ENCODE measurements around the gene ELMOD1. TPM values are rescaled to one million over a fixed set of nuclear protein-coding genes. Genes with fewer than 3 reads are reported as not detected.

The ELMOD1 gene
- total and polyA plus RNA-seq, 2 experiments from 2014 or later = 3.1 TPM

- H3K79me2 ChIP-seq = no peaks in the 10 kb centered on the region
- no peaks in the 10 kb centered on the region for H3K9me3 ChIP-seq (ENCODE audit: low read depth)
- H3K27me3 ChIP-seq = no peaks in the 10 kb centered on the region
- no peak overlapping the region for H3K4me3 ChIP-seq
- H4K20me1 ChIP-seq (ENCODE audit: insufficient read depth, poor library complexity, severe bottlenecking) = no peaks in the 10 kb centered on the region
- peak overlapping the region; percentile 66 for H3K4me2 ChIP-seq
- peak; percentile 86 for DNase-seq (ENCODE audit: low spot score)
- no peaks in the 10 kb centered on the region for H3K36me3 ChIP-seq (replicated peaks; ENCODE audit: insufficient read depth, low read depth)
- no peak overlapping the region for H2AFZ ChIP-seq
- no peaks in the 10 kb centered on the region for H3K9me2 ChIP-seq (replicated peaks; ENCODE audit: insufficient read depth)
- H3K27ac ChIP-seq = no peak overlapping the region
- no peaks in the 10 kb centered on the region for H3K4me1 ChIP-seq (ENCODE audit: insufficient read depth)
- WGBS (ENCODE audit: low lambda C conversion rate, missing lambda C conversion rate) = 51% methylated on average over 11 of the region's 11 CpGs
- TF ChIP-seq EZH2 (IDR thresholded peaks at IDR 0.05; ENCODE audit: borderline replicate concordance) (no peak), EZH2phosphoT487 (IDR thresholded peaks at IDR 0.05; ENCODE audit: low read depth, severe bottlenecking, unreplicated experiment) (no peak)
- TF ChIP-seq, protein P1, sequence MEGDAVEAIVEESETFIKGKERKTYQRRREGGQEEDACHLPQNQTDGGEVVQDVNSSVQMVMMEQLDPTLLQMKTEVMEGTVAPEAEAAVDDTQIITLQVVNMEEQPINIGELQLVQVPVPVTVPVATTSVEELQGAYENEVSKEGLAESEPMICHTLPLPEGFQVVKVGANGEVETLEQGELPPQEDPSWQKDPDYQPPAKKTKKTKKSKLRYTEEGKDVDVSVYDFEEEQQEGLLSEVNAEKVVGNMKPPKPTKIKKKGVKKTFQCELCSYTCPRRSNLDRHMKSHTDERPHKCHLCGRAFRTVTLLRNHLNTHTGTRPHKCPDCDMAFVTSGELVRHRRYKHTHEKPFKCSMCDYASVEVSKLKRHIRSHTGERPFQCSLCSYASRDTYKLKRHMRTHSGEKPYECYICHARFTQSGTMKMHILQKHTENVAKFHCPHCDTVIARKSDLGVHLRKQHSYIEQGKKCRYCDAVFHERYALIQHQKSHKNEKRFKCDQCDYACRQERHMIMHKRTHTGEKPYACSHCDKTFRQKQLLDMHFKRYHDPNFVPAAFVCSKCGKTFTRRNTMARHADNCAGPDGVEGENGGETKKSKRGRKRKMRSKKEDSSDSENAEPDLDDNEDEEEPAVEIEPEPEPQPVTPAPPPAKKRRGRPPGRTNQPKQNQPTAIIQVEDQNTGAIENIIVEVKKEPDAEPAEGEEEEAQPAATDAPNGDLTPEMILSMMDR (IDR thresholded peaks at IDR 0.05; ENCODE audit: poor library complexity) = peak; percentile 83
These were observed 98.6 kb downstream of the ELMOD1 start for GRCh38 chr11:107689317-107690202.

DNA sequence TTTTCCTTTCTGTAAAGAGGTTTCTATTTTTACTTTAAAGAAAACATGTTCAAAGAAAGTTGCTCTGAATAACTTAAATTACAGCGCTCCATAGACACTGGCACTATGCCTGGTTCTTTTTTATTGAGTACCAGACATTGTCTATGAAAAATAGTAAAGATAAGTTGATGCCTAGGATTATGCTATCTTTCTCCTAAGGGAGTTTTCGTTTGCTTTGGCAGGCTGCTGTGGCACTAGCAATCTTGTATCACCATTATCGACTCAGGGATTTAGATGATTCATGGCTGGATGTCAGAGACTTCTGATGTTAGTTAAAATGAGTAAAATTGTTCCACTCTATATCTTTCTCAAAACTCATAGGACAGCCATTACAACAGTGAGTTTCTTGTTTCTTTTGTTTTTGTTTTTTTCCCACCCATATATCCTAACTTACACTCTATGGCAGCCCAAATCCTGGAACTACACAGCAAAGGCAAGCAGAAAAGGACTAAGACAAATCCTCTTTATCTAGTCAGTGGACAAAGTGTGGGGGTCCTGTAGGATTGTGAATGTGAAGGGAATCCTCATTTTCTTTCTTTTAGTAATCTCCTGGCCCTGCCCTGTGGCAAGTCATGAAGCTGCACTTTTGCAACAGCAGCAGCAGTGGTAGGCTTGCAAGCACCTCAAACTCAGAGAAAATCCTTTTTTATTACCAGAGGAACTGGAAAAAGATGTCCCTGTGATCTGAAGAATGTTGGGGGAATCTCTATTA is 100.2 kb downstream of the ELMOD1 start:
- Histone ChIP-seq H3K4me1 (ENCODE audit: insufficient read depth) (no peaks in the 10 kb centered on the region), H3K36me3 (replicated peaks; ENCODE audit: insufficient read depth, low read depth) (no peaks in the 10 kb centered on the region), H3K79me2 (no peaks in the 10 kb centered on the region), H2AFZ (no peak overlapping the region), H3K27ac (no peak overlapping the region), H3K27me3 (no peaks in the 10 kb centered on the region), H3K4me2 (peak overlapping the region; percentile 9), H4K20me1 (ENCODE audit: insufficient read depth, poor library complexity, severe bottlenecking) (no peaks in the 10 kb centered on the region), H3K9me2 (replicated peaks; ENCODE audit: insufficient read depth) (no peaks in the 10 kb centered on the region), H3K9me3 (ENCODE audit: low read depth) (no peaks in the 10 kb centered on the region), H3K4me3 (no peak overlapping the region)
- TF ChIP-seq, protein P1 (IDR thresholded peaks at IDR 0.05; ENCODE audit: poor library complexity) = no peak
- no peak for TF ChIP-seq EZH2phosphoT487 (IDR thresholded peaks at IDR 0.05; ENCODE audit: low read depth, severe bottlenecking, unreplicated experiment)
- no peak for TF ChIP-seq EZH2 (IDR thresholded peaks at IDR 0.05; ENCODE audit: borderline replicate concordance)
- no peak for DNase-seq (ENCODE audit: low spot score)
- 26% methylated on average over 3 of the region's 3 CpGs for WGBS (ENCODE audit: low lambda C conversion rate, missing lambda C conversion rate)

DNA sequence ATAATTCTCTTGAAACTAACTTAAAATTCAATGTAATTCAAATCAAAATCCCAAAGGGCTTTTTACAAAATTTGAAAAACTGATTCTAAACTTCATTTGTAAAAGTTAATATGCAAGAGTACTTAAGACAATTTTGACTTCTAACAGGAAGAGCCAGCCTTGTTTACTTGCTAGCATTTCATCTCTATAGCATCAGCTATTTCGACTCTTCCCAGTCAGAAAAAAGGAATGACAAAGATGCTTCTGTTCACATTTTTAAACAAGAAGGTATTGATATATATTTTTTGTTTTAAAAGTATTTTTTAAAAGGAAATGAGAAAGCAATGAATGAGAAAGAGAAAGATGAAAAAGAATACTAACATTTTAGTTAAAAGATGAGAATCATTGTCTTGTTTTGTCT is 104.5 kb downstream of the ELMOD1 start:
- H3K79me2 ChIP-seq = no peaks in the 10 kb centered on the region
- TF ChIP-seq EZH2phosphoT487 (IDR thresholded peaks at IDR 0.05; ENCODE audit: low read depth, severe bottlenecking, unreplicated experiment) (no peak), EZH2 (IDR thresholded peaks at IDR 0.05; ENCODE audit: borderline replicate concordance) (no peak)
- TF ChIP-seq, protein P1 (IDR thresholded peaks at IDR 0.05; ENCODE audit: poor library complexity) = no peak
- WGBS (ENCODE audit: low lambda C conversion rate, missing lambda C conversion rate) = 85% methylated on average over 1 of the region's 1 CpG
- H3K4me2 ChIP-seq = no peak overlapping the region
- H3K36me3 ChIP-seq (replicated peaks; ENCODE audit: insufficient read depth, low read depth) = no peaks in the 10 kb centered on the region
- no peaks in the 10 kb centered on the region for H3K9me2 ChIP-seq (replicated peaks; ENCODE audit: insufficient read depth)
- H4K20me1 ChIP-seq (ENCODE audit: insufficient read depth, poor library complexity, severe bottlenecking) = no peaks in the 10 kb centered on the region
- H3K4me3 ChIP-seq = no peak overlapping the region
- H3K9me3 ChIP-seq (ENCODE audit: low read depth) = no peaks in the 10 kb centered on the region
- no peaks in the 10 kb centered on the region for H3K27me3 ChIP-seq
- H3K27ac ChIP-seq = no peak overlapping the region
- no peak overlapping the region for H2AFZ ChIP-seq
- H3K4me1 ChIP-seq (ENCODE audit: insufficient read depth) = no peaks in the 10 kb centered on the region
- no peak for DNase-seq (ENCODE audit: low spot score)
